Upper lobe of left lung (tissue), 6 donors: ENCODE data around the gene AKR7A2. TPM values are rescaled to one million over a fixed set of nuclear protein-coding genes. Genes with fewer than 3 reads are reported as not detected.

Experiments used
- ATAC-seq, 2 donors: fragments of 200-7000 bp; cut with Tn5 transposase; one replicate each; pipeline ENCODE4 v1.9.1; 2022; ENCODE audit warnings: mild to moderate bottlenecking in 2 of 2, moderate library complexity in 2 of 2; ENCODE audit not compliant: low FRiP score in 2 of 2
- DNase-seq, 2 donors: peaks; one replicate each; pipeline ENCODE4 v3.0.0-alpha.2; 2019 to 2020
- H3K27ac ChIP-seq, 4 donors: fragments of 200-600 bp; sonication (generic); one replicate each; pipeline ENCODE4 v1.5.1; 2016 to 2019
- H3K27me3 ChIP-seq, 4 donors: fragments of 200-600 bp; sonication (generic); one replicate each; pipeline ENCODE4 v1.5.1; 2017 to 2019
- H3K36me3 ChIP-seq, 4 donors: fragments of 200-600 bp; sonication (generic); one replicate each; pipeline ENCODE4 v1.5.1; 2016 to 2019
- H3K4me1 ChIP-seq, 4 donors: fragments of 200-600 bp; sonication (generic); one replicate each; pipeline ENCODE4 v1.5.1; 2018 to 2019
- H3K4me3 ChIP-seq, 4 donors: fragments of 200-600 bp; sonication (generic); one replicate each; pipeline ENCODE4 v1.5.1; 2017 to 2019; ENCODE audit warnings: mild to moderate bottlenecking in 2 of 4, moderate library complexity in 1 of 4
- H3K9me3 ChIP-seq, 4 donors: fragments of 200-600 bp; sonication (generic); one replicate each; pipeline ENCODE4 v1.5.1; 2018 to 2019
- EP300 ChIP-seq, 4 donors: sonication (generic); formaldehyde crosslinking; IDR thresholded peaks; one replicate each; pipeline ENCODE4 v1.5.1; 2017; ENCODE audit warnings: antibody characterized with exemption in 4 of 4, control low read depth in 2 of 4
- POLR2A ChIP-seq, 4 donors: fragments of 450-650 bp; IDR thresholded peaks; one replicate each; pipeline ENCODE4 v1.5.1; 2016 to 2017; ENCODE audit warnings: antibody characterized with exemption in 4 of 4, mild to moderate bottlenecking in 2 of 4
- POLR2AphosphoS5 ChIP-seq, 2 donors: sonication (generic); formaldehyde crosslinking; IDR thresholded peaks; one replicate each; pipeline ENCODE4 v1.5.1; 2017; ENCODE audit warnings: antibody characterized with exemption in 2 of 2
- WGBS, 2 donors: methylation state at CpG; one replicate each; pipeline ENCODE4 v1.1.5; 2017 to 2018; 5-methylcytosine and 5-hydroxymethylcytosine counted together
- total RNA-seq, 6 donors: library from RNA; depleted of rRNA in 4 of 6; stranded (reverse); fragments of >200 nt in 4 of 6; gene quantifications; one replicate each; pipeline versions ENCODE4 v1.1.0 to v1.2.1, GENCODE V29; 2016 to 2021
- TF ChIP-seq, protein P1 (sequence below), 6 experiments: fragments of 450-650 bp in 4 of 6; fragments of 200-600 bp in 2 of 6; sonication (generic) in 2 of 6; IDR thresholded peaks; one replicate each; pipeline ENCODE4 v1.5.1; 2016 to 2019; ENCODE audit warnings: antibody characterized with exemption in 6 of 6
- donor health status: DM: no; HTN: no; CAD: no; lungs with moderate emphysema.
- donor health status: DM: no; HTN: yes; CAD: no; lungs with severe emphysema.

The AKR7A2 gene
- total RNA-seq, 6 donors from 2014 or later: 25.2 to 66.3 (median 47.6) TPM

DNA sequence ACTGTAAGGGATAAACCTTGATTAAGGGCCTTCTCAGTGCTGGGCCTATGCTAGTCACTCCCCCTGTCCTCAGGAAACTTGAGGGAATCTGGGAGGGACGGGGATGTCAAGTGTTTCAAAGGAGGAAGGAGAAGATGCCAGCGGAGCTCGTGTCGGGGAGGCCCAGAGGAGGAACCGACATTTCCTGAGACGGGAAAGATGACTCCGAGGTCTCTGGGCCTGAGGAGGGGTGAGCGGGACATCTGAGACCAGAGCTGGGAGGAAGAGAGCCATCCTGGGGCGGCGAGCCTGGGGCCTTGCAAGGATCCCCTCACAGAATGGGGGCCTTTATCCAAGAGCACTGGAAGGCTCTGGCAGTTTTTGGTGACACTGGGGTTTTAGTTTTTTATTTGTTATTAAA is 10.5 kb upstream of the AKR7A2 start:
- ATAC-seq: no peak

DNA sequence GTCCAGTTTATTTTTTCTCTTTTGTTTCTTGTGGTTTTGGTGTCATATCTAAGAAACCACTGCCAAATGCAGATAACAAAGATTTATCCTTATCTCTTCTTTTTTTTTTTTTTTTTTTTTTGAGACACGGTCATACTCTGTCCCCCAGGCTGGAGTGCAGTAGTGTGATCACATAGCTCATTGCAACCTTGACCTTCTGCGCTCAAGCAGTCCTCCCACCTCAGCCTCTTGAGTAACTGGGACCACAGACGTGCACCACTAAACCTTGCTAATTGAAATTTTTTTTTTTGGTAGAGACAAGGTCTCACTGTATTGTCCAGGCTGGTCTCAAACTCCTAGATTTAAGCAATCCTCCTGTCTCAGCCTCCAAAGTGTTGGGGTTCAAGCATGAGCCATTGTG is 9.1 kb upstream of the AKR7A2 start:
- DNase-seq: no peak
- H3K4me1 ChIP-seq: peaks cover 0 to 5% (median 0%) of the 10 kb centered on the region in 4 donors
- no peak overlapping the region for H3K4me3 ChIP-seq
- ATAC-seq: no peak
- H3K36me3 ChIP-seq: peaks cover 10 to 54% (median 36%) of the 10 kb centered on the region in 4 donors
- no peaks in the 10 kb centered on the region for H3K27me3 ChIP-seq
- H3K9me3 ChIP-seq: no peaks in the 10 kb centered on the region
- TF ChIP-seq EP300 (IDR thresholded peaks at IDR 0.05) (no peak), POLR2A (IDR thresholded peaks at IDR 0.05) (no peak), POLR2AphosphoS5 (IDR thresholded peaks at IDR 0.05) (no peak)
- TF ChIP-seq, protein P1, sequence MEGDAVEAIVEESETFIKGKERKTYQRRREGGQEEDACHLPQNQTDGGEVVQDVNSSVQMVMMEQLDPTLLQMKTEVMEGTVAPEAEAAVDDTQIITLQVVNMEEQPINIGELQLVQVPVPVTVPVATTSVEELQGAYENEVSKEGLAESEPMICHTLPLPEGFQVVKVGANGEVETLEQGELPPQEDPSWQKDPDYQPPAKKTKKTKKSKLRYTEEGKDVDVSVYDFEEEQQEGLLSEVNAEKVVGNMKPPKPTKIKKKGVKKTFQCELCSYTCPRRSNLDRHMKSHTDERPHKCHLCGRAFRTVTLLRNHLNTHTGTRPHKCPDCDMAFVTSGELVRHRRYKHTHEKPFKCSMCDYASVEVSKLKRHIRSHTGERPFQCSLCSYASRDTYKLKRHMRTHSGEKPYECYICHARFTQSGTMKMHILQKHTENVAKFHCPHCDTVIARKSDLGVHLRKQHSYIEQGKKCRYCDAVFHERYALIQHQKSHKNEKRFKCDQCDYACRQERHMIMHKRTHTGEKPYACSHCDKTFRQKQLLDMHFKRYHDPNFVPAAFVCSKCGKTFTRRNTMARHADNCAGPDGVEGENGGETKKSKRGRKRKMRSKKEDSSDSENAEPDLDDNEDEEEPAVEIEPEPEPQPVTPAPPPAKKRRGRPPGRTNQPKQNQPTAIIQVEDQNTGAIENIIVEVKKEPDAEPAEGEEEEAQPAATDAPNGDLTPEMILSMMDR (IDR thresholded peaks at IDR 0.05): no peak
- no peak overlapping the region for H3K27ac ChIP-seq
- WGBS, 2 donors: 89 to 90% methylated on average over 3 of the region's 3 CpGs

More for the DNA sequence above, 10.5 kb upstream of the AKR7A2 start:
- WGBS, 2 donors: 50 to 64% methylated on average over 10 of the region's 10 CpGs
- H3K4me1 ChIP-seq: no peaks in the 10 kb centered on the region
- DNase-seq: no peak
- H3K27me3 ChIP-seq: no peaks in the 10 kb centered on the region
- no peaks in the 10 kb centered on the region for H3K9me3 ChIP-seq
- peaks cover 10 to 68% (median 48%) of the 10 kb centered on the region in 4 donors for H3K36me3 ChIP-seq
- no peak overlapping the region for H3K4me3 ChIP-seq
- TF ChIP-seq POLR2AphosphoS5 (IDR thresholded peaks at IDR 0.05) (no peak), POLR2A (IDR thresholded peaks at IDR 0.05) (no peak), EP300 (IDR thresholded peaks at IDR 0.05) (no peak)
- TF ChIP-seq, protein P1 (IDR thresholded peaks at IDR 0.05): no peak
- no peak overlapping the region for H3K27ac ChIP-seq

DNA sequence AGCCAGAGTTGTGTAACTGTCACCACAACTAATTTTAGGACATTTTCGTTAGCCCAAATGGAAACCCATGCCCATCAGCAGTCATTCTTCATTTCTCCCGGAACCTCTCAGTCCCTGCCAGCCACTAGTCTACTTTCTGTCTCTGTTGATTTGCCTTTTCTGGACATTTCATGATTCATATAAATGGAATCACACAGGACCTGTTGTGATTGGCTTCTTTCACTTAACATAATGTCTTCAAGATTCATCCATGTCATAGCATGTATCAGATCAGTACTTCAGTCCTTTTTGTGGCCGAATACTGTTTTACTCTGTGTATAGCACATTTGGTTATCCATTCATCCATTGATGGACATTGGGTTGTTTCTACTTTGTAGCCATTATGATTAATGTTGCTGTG is 7.3 kb upstream of the AKR7A2 start:
- DNase-seq: no peak
- no peak overlapping the region for H3K4me3 ChIP-seq
- 82 to 89% methylated on average over 3 of the region's 3 CpGs for WGBS, 2 donors
- TF ChIP-seq, protein P1 (IDR thresholded peaks at IDR 0.05): no peak
- TF ChIP-seq EP300 (IDR thresholded peaks at IDR 0.05) (no peak), POLR2AphosphoS5 (IDR thresholded peaks at IDR 0.05) (no peak), POLR2A (IDR thresholded peaks at IDR 0.05) (no peak)
- no peaks in the 10 kb centered on the region for H3K9me3 ChIP-seq
- H3K36me3 ChIP-seq: peaks cover 0 to 35% (median 19%) of the 10 kb centered on the region in 4 donors
- H3K27me3 ChIP-seq: no peaks in the 10 kb centered on the region
- H3K27ac ChIP-seq: no peak overlapping the region
- peaks cover 3 to 23% (median 7%) of the 10 kb centered on the region in 4 donors for H3K4me1 ChIP-seq
- ATAC-seq: no peak

DNA sequence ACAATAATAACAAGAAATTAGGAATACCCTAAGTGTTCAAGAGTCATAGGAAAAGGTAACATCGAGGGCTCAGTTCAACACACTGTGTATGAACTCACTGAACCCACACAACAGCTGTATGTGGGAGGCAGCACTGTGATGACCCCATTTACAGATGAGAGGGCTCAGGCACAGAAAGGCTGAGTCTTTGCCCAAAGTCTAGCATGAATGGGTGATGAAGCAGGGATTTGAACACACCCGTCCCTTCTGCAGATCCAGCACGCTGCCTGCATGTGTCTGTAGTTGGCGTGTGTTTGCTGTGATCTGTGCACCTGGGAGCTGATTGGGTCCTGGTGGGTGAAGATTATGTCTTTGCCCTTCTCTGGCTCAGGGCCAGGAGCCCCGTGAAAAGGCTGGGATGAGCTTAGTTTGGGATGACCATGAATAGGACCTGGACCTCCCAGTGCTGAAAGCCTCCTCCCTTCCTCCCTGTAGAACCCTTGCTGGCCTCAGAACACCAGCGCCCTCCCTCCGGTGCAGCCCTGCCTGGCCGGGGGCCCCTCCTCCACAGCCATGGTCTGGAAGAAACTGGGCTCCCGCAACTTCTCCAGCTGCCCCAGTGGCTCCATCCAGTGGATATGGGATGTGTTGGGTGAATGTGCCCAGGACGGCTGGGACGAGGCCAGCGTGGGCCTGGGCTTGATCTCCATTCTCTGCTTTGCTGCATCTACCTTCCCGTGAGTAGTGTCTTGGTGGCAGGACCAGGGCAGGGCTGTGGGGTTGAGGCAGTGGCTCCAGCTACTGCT is 5.4 kb upstream of the AKR7A2 start:
- H3K27me3 ChIP-seq: no peaks in the 10 kb centered on the region
- H3K36me3 ChIP-seq: peaks cover 0 to 22% (median 11%) of the 10 kb centered on the region in 4 donors
- 75 to 89% methylated on average over 1 to 13 of the region's 13 CpGs for WGBS, 2 donors
- H3K4me3 ChIP-seq: no peak overlapping the region
- H3K9me3 ChIP-seq: no peaks in the 10 kb centered on the region
- H3K4me1 ChIP-seq: peaks cover 15 to 40% (median 18%) of the 10 kb centered on the region in 4 donors
- no peak overlapping the region for H3K27ac ChIP-seq
- no peak for DNase-seq
- no peak for TF ChIP-seq EP300 (IDR thresholded peaks at IDR 0.05)
- TF ChIP-seq POLR2AphosphoS5 (IDR thresholded peaks at IDR 0.05): no peak
- TF ChIP-seq POLR2A (IDR thresholded peaks at IDR 0.05): no peak
- TF ChIP-seq, protein P1 (IDR thresholded peaks at IDR 0.05): no peak
- no peak for ATAC-seq
